RWPE2 (cell line): ENCODE results near the gene IGFN1.

Experiments used
- ATAC-seq: fragments of 200-7000 bp; cut with Tn5 transposase; 3 replicates; pipeline ENCODE4 v1.9.1; 2021; ENCODE audit warnings: low read depth
- DNase-seq: peaks from one replicate; pipeline ENCODE4 v3.0.0-alpha.2; 2020; ENCODE audit warnings: low spot score
- H3K27ac ChIP-seq: fragments of 450-650 bp; 2 replicates; pipeline ENCODE4 v1.5.1; 2017; ENCODE audit warnings: mild to moderate bottlenecking; ENCODE audit not compliant: poor library complexity, severe bottlenecking
- H3K27me3 ChIP-seq: fragments of 250-450 bp; sonication (Bioruptor Pico); 2 replicates; pipeline ENCODE4 v1.5.1; 2021; ENCODE audit warnings: mild to moderate bottlenecking, moderate library complexity; ENCODE audit not compliant: insufficient read depth, poor library complexity, severe bottlenecking
- H3K36me3 ChIP-seq: fragments of 250-450 bp; sonication (Bioruptor Pico); 2 replicates; pipeline ENCODE4 v1.5.1; 2020; ENCODE audit warnings: low read depth, mild to moderate bottlenecking, moderate library complexity
- H3K4me1 ChIP-seq: fragments of 250-450 bp; sonication (Bioruptor Pico); 2 replicates; pipeline ENCODE4 v1.5.1; 2021; ENCODE audit warnings: mild to moderate bottlenecking, moderate library complexity; ENCODE audit not compliant: insufficient read depth, poor library complexity, severe bottlenecking
- H3K4me3 ChIP-seq: fragments of 250-450 bp; sonication (Bioruptor Pico); 2 replicates; pipeline ENCODE4 v1.5.1; 2021; ENCODE audit warnings: mild to moderate bottlenecking, moderate library complexity; ENCODE audit not compliant: severe bottlenecking
- H3K9me3 ChIP-seq: fragments of 250-450 bp; sonication (Bioruptor Pico); 2 replicates; pipeline ENCODE4 v1.5.1; 2021; ENCODE audit warnings: mild to moderate bottlenecking, moderate library complexity; ENCODE audit not compliant: severe bottlenecking
- TF ChIP-seq, protein P1 (sequence below): fragments of 450-650 bp; IDR thresholded peaks from one replicate; pipeline ENCODE4 v1.5.1; 2017; ENCODE audit warnings: mild to moderate bottlenecking, moderate library complexity; ENCODE audit not compliant: poor library complexity, severe bottlenecking

IGFN1 gene

DNA sequence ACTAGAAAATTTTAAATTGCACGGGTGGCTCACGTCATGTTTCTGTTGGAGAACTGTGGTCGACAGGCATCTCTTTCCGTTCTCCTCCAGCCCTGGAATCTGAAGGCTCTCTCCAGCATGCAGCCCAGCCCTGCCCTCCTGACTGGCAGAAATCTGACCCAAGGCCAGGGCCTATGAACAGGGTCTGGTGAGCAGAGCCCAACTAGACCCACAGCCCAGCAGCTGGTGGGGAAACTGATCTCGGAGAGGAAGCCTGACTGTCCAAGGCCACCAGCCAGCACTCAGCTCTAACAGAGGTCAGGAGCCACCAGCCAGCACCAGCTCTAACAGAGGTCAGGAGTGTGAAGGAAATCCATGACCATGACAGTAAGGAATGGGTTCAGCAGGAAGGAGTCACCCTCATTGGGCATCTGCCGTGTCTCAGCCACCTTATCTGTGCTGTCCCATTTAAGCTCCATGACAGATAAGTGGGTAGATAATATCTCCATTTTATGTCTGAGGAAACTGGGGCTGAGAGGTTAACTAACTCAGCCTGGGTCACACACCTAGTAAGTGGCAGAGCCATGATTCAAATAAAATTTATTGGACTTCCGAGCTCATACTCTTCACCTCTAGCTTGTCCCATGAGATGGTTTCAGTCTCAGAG lies 72.5 kb downstream of the IGFN1 start:
- Histone ChIP-seq H3K4me3 (no peak overlapping the region), H3K36me3 (no peaks in the 10 kb centered on the region), H3K27me3 (no peaks in the 10 kb centered on the region), H3K27ac (no peak overlapping the region), H3K4me1 (peaks cover 46% of the 10 kb centered on the region), H3K9me3 (no peaks in the 10 kb centered on the region)
- TF ChIP-seq, protein P1, sequence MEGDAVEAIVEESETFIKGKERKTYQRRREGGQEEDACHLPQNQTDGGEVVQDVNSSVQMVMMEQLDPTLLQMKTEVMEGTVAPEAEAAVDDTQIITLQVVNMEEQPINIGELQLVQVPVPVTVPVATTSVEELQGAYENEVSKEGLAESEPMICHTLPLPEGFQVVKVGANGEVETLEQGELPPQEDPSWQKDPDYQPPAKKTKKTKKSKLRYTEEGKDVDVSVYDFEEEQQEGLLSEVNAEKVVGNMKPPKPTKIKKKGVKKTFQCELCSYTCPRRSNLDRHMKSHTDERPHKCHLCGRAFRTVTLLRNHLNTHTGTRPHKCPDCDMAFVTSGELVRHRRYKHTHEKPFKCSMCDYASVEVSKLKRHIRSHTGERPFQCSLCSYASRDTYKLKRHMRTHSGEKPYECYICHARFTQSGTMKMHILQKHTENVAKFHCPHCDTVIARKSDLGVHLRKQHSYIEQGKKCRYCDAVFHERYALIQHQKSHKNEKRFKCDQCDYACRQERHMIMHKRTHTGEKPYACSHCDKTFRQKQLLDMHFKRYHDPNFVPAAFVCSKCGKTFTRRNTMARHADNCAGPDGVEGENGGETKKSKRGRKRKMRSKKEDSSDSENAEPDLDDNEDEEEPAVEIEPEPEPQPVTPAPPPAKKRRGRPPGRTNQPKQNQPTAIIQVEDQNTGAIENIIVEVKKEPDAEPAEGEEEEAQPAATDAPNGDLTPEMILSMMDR: no peak
- ATAC-seq: no peak
- peak; percentile 21 for DNase-seq

GRCh38 chr1:201264072-201264471 lies 73.4 kb downstream of the IGFN1 start:
- DNase-seq: no peak
- ATAC-seq: no peak
- peaks cover 55% of the 10 kb centered on the region for H3K4me1 ChIP-seq
- H3K9me3 ChIP-seq: no peaks in the 10 kb centered on the region
- H3K4me3 ChIP-seq: no peak overlapping the region
- H3K27me3 ChIP-seq: no peaks in the 10 kb centered on the region
- TF ChIP-seq, protein P1: no peak
- no peak overlapping the region for H3K27ac ChIP-seq
- no peaks in the 10 kb centered on the region for H3K36me3 ChIP-seq

DNA sequence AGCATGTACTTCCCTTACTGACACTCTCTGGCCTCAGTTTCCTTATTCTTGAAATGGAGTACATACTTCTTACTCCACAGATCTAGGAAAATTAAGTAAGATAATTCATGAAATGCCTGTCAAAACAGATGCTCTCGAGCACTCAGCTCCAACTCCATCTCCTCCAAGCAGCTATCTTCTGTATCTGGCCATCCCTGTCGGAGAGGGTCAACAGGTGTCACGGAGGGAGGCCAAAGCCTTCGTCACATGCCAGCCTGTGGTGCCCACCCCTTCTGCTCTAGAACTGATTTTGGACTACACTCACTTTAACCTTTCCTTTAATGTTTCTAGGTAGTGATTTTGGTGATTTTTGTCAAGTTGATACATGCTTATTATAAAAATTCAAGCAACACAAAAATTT lies 73.9 kb downstream of the IGFN1 start:
- DNase-seq: no peak
- TF ChIP-seq, protein P1: no peak
- Histone ChIP-seq H3K27ac (peak overlapping the region; percentile 88), H3K27me3 (no peaks in the 10 kb centered on the region), H3K36me3 (no peaks in the 10 kb centered on the region), H3K4me1 (peaks cover 56% of the 10 kb centered on the region), H3K4me3 (no peak overlapping the region), H3K9me3 (no peaks in the 10 kb centered on the region)
- ATAC-seq: no peak

DNA sequence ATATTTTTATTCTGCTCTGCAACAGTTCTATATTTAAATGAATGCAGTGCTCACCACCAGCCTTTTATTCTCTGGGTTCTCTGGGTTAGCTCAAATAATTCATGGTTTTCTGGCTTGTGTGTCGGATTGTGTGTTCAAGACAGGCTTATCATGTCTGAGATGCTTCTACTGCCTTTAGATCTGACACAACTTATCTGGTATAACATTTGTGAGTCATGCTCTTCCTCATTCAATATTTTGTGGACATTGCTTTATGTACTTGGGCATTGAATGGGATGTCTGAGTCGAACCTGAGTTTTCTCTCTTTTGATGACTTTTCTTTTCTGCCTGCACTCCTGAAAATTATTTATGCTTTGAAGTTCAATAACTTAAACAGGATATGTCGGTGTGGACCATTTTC lies 75.1 kb downstream of the IGFN1 start:
- Histone ChIP-seq H3K9me3 (no peaks in the 10 kb centered on the region), H3K4me1 (peaks cover 45% of the 10 kb centered on the region), H3K27ac (peak overlapping the region; percentile 88), H3K27me3 (no peaks in the 10 kb centered on the region), H3K4me3 (no peak overlapping the region), H3K36me3 (no peaks in the 10 kb centered on the region)
- DNase-seq: no peak
- peak; percentile 35; the same call in 1 of the 3 replicates for ATAC-seq
- TF ChIP-seq, protein P1: no peak

DNA sequence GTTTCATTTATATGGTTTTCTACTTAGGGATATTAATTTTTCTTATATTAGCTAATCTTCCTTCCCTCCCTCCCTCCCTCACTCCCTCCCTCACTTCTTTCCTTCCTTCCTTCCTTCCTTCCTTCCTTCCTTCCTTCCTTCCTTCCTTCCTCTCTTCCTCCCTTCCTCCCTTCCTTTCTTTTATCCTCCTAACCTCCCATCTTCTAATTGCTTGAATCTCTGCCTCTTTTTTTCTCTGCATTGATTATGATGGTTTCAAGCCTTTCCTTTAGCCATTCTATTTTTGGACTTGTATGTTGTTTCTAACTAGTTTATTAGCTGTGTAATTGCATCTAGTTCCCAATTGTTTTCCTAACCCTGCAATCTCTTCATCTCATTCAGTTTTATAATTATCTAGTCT lies 75.7 kb downstream of the IGFN1 start:
- Histone ChIP-seq H3K4me1 (peaks cover 40% of the 10 kb centered on the region), H3K27ac (peak overlapping the region; percentile 88), H3K9me3 (no peaks in the 10 kb centered on the region), H3K4me3 (no peak overlapping the region), H3K36me3 (no peaks in the 10 kb centered on the region), H3K27me3 (no peaks in the 10 kb centered on the region)
- TF ChIP-seq, protein P1: no peak
- ATAC-seq (no peak), DNase-seq (no peak)
